SU-DHL-6 (cell line): ENCODE measurements around the gene PTPN4.

Experiments
- H2AFZ ChIP-seq: fragments of 200-600 bp; sonication (generic); 2 replicates; pipeline ENCODE4 v1.6.1; 2014; ENCODE audit warnings: low read depth, mild to moderate bottlenecking, moderate library complexity, mixed read lengths, antibody characterized with exemption, low read length; ENCODE audit not compliant: severe bottlenecking
- H3F3A ChIP-seq: fragments of 200-600 bp; shearing (Covaris generic); 2 replicates; pipeline ENCODE4 v1.6.0; 2016; ENCODE audit warnings: antibody characterized with exemption, mild to moderate bottlenecking; ENCODE audit not compliant: insufficient read depth
- H3K27ac ChIP-seq: fragments of 200-600 bp; sonication (generic); 2 replicates; pipeline ENCODE4 v1.5.1; 2016; ENCODE audit warnings: low read depth, mild to moderate bottlenecking, low read length, moderate library complexity, mixed read lengths
- H3K27me3 ChIP-seq: fragments of 200-600 bp; sonication (generic), shearing (Covaris generic); 2 replicates; pipeline ENCODE4 v1.6.0; 2014; ENCODE audit warnings: mild to moderate bottlenecking, low read length
- H3K36me3 ChIP-seq: fragments of 200-600 bp; sonication (generic); 2 replicates; pipeline ENCODE4 v1.6.1; 2014; ENCODE audit warnings: mild to moderate bottlenecking, low read length, mixed read lengths
- H3K4me2 ChIP-seq: fragments of 300-600, 200-600 bp; shearing (Covaris generic), sonication (generic); 2 replicates; pipeline ENCODE4 v1.6.0; 2014; ENCODE audit warnings: low read length, low read depth, mild to moderate bottlenecking; ENCODE audit not compliant: poor library complexity, severe bottlenecking
- H3K4me3 ChIP-seq: fragments of 200-600 bp; sonication (generic); 2 replicates; pipeline ENCODE4 v1.5.1; 2014; ENCODE audit warnings: antibody characterized with exemption, low read length, mild to moderate bottlenecking, mixed read lengths; ENCODE audit not compliant: insufficient read depth, poor library complexity, severe bottlenecking
- H3K79me2 ChIP-seq: fragments of 200-600 bp; sonication (generic); 2 replicates; pipeline ENCODE4 v1.6.1; 2014; ENCODE audit warnings: mild to moderate bottlenecking, low read length, moderate library complexity; ENCODE audit not compliant: insufficient read depth
- H3K9ac ChIP-seq: fragments of 200-600 bp; sonication (generic); 2 replicates; pipeline ENCODE4 v1.7.0; 2014; ENCODE audit warnings: mild to moderate bottlenecking, low read length
- H3K9me2 ChIP-seq: fragments of 200-600 bp; sonication (generic); replicated peaks from 2 replicates; pipeline ENCODE4 v1.6.1; 2014; ENCODE audit warnings: low read length; ENCODE audit not compliant: insufficient read depth
- H3K9me3 ChIP-seq: fragments of 200-600 bp; sonication (generic); 2 replicates; pipeline ENCODE4 v1.6.1; 2014; ENCODE audit warnings: low read length, mixed read lengths; ENCODE audit not compliant: insufficient read depth
- H4K20me1 ChIP-seq: fragments of 200-600 bp; sonication (generic); 2 replicates; pipeline ENCODE4 v1.6.1; 2014; ENCODE audit warnings: low read depth, mild to moderate bottlenecking, antibody characterized with exemption, low read length, moderate library complexity, mixed read lengths
- CTCF ChIP-seq: fragments of 200-600 bp; sonication (generic); IDR thresholded peaks from one replicate; pipeline ENCODE4 v1.5.1; 2017; ENCODE audit warnings: antibody characterized with exemption, mild to moderate bottlenecking, low read length, moderate library complexity; ENCODE audit not compliant: insufficient read depth, poor library complexity, severe bottlenecking
- EZH2phosphoT487 ChIP-seq: fragments of 200-600 bp; sonication (generic), shearing (Covaris generic); conservative IDR thresholded peaks from 2 replicates; pipeline ENCODE4 v1.6.1; 2018; ENCODE audit warnings: mild to moderate bottlenecking, antibody characterized with exemption, low read length, moderate library complexity, mixed read lengths

The PTPN4 gene

GRCh38 chr2:119772767-119773166 lies 13.0 kb downstream of the PTPN4 start:
- Histone ChIP-seq H3K4me3 (no peak overlapping the region), H3K4me2 (no peak overlapping the region), H3K27me3 (no peaks in the 10 kb centered on the region), H3K79me2 (no peaks in the 10 kb centered on the region; the same call in 1 of the 2 replicates), H3F3A (no peaks in the 10 kb centered on the region), H4K20me1 (peaks cover 11% of the 10 kb centered on the region), H3K9me3 (no peaks in the 10 kb centered on the region), H3K9me2 (no peaks in the 10 kb centered on the region), H3K36me3 (no peaks in the 10 kb centered on the region), H3K27ac (no peak overlapping the region), H2AFZ (no peak overlapping the region), H3K9ac (no peak overlapping the region)
- TF ChIP-seq CTCF (no peak), EZH2phosphoT487 (no peak)

DNA sequence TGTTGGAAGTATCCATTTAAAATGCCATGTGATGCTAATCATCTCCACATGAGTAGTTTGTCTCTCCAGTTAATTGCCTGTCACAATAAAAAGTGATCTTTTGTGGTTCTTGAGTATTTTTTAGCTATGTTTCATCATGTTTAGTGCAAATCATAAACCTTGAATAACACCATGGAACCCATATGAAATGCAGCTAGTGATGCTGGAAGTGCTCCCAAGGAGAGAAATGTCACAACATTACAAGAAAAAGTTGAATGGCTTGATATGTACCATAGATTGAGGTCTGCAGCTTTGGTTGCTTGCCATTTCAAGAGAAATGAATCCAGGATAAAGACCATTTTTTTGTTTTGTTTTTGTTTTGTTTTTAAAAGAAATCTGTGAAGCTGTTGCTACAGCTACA lies 14.3 kb downstream of the PTPN4 start:
- Histone ChIP-seq H3K27ac (no peak overlapping the region), H3K9me2 (no peaks in the 10 kb centered on the region), H3K9me3 (no peaks in the 10 kb centered on the region), H3F3A (no peaks in the 10 kb centered on the region), H3K9ac (no peak overlapping the region), H3K4me2 (no peak overlapping the region), H3K36me3 (no peaks in the 10 kb centered on the region), H3K4me3 (no peak overlapping the region), H3K79me2 (no peaks in the 10 kb centered on the region; the same call in 1 of the 2 replicates), H4K20me1 (peaks cover 8% of the 10 kb centered on the region; the same call in 1 of the 2 replicates), H2AFZ (no peak overlapping the region), H3K27me3 (no peaks in the 10 kb centered on the region)
- TF ChIP-seq CTCF: no peak

GRCh38 chr2:119775102-119775501 lies 15.4 kb downstream of the PTPN4 start:
- H3K9me3 ChIP-seq: no peaks in the 10 kb centered on the region
- no peak overlapping the region for H2AFZ ChIP-seq
- TF ChIP-seq EZH2phosphoT487: no peak
- no peak for TF ChIP-seq CTCF
- no peaks in the 10 kb centered on the region for H3K79me2 ChIP-seq
- no peak overlapping the region for H3K9ac ChIP-seq
- H3K9me2 ChIP-seq: no peaks in the 10 kb centered on the region
- 0 out of 2 replicates have a peak, but pooled peaks cover 4% of the 10 kb centered on the region for H4K20me1 ChIP-seq
- H3F3A ChIP-seq: no peaks in the 10 kb centered on the region
- no peak overlapping the region for H3K27ac ChIP-seq
- no peak overlapping the region for H3K4me3 ChIP-seq
- H3K4me2 ChIP-seq: no peak overlapping the region
- H3K27me3 ChIP-seq: no peaks in the 10 kb centered on the region
- no peaks in the 10 kb centered on the region for H3K36me3 ChIP-seq
